Fibroblast of villous mesenchyme (primary cell): ENCODE data around the gene LBR. TPM values are rescaled to one million over a fixed set of nuclear protein-coding genes. Genes with fewer than 3 reads are reported as not detected.

ENCODE experiments used
- DNase-seq: peaks from one replicate; pipeline ENCODE4 v3.0.0-alpha.2; 2010; ENCODE audit warnings: low read depth
- H3K4me3 ChIP-seq: 2 replicates; pipeline ENCODE4 v1.5.1; 2011; ENCODE audit warnings: low read depth, mild to moderate bottlenecking, low read length
- CTCF ChIP-seq: IDR thresholded peaks from 2 replicates; pipeline ENCODE4 v1.5.1; 2012; ENCODE audit warnings: low read depth, mild to moderate bottlenecking, low read length; ENCODE audit not compliant: insufficient read depth
- total RNA-seq: library from RNA; depleted of rRNA; stranded (reverse); fragments of >200 nt; gene quantifications from 2 replicates; pipeline ENCODE4 v1.2.3, GENCODE V29; 2012

Gene LBR
- total RNA-seq, 1 donor, result 55.7 TPM

GRCh38 chr1:225380691-225381090 lies 47.1 kb downstream of the LBR start:
- no peak for DNase-seq
- H3K4me3 ChIP-seq, result no peak overlapping the region
- TF ChIP-seq CTCF, result no peak

- no peak for TF ChIP-seq CTCF
These were observed 49.0 kb downstream of the LBR start for GRCh38 chr1:225378880-225379279.

GRCh38 chr1:225374996-225375395 lies 52.8 kb downstream of the LBR start:
- no peak for TF ChIP-seq CTCF
- DNase-seq, result no peak
- H3K4me3 ChIP-seq, result no peak overlapping the region

More at GRCh38 chr1:225378880-225379279, 49.0 kb downstream of the LBR start:
- H3K4me3 ChIP-seq, result no peak overlapping the region
- DNase-seq, result peak; percentile 38

- DNase-seq, result no peak
- TF ChIP-seq CTCF, result no peak
- no peak overlapping the region for H3K4me3 ChIP-seq
These were observed 54.7 kb downstream of the LBR start for GRCh38 chr1:225373155-225373554.

- TF ChIP-seq CTCF, result no peak
- no peak for DNase-seq
- H3K4me3 ChIP-seq, result no peak overlapping the region
These were observed 56.4 kb downstream of the LBR start for GRCh38 chr1:225371366-225372010.

GRCh38 chr1:225368036-225368552 lies 59.7 kb downstream of the LBR start:
- H3K4me3 ChIP-seq, result no peak overlapping the region
- no peak for DNase-seq
- no peak for TF ChIP-seq CTCF

GRCh38 chr1:225366552-225366951 lies 61.3 kb downstream of the LBR start:
- no peak for DNase-seq
- H3K4me3 ChIP-seq, result no peak overlapping the region
- no peak for TF ChIP-seq CTCF
